ENCODE results near the gene EFCAB14.
"Not testable (repeated sequence)": the region's sequence is repeated elsewhere in the genome, so short reads cannot be mapped to it uniquely, and the experiment has no call there.

DNA sequence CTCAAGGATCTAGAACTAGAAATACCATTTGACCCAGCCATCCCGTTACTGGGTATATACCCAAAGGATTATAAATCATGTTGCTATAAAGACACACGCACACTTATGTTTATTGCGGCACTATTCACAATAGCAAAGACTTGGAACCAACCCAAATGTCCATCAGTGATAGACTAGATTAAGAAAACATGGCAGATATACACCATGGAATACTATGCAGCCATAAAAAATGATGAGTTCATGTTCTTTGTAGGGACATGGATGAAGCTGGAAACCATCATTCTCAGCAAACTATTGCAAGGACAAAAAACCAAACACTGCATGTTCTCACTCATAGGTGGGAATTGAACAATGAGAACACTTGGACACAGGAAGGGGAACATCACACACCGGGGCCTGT lies 24.2 kb downstream of the EFCAB14 start:
- TF ChIP-seq POLR2A (IDR thresholded peaks at IDR 0.05); POLR2AphosphoS5 (IDR thresholded peaks at IDR 0.05; ENCODE audit: insufficient read depth in 1 of 2, low read depth in 1 of 2): not testable (repeated sequence)
